ENCODE data around the gene HOXA3. TPM values are rescaled to one million over a fixed set of nuclear protein-coding genes. Genes with fewer than 3 reads are reported as not detected.

The HOXA3 gene
- total RNA-seq, 1 experiment from 2014 or later: 50.5 TPM

- no peaks in the 10 kb centered on the region for H3K79me2 ChIP-seq (ENCODE audit: low read depth)
These were observed 60.2 kb downstream of the HOXA3 start for GRCh38 chr7:27091941-27092818.

DNA sequence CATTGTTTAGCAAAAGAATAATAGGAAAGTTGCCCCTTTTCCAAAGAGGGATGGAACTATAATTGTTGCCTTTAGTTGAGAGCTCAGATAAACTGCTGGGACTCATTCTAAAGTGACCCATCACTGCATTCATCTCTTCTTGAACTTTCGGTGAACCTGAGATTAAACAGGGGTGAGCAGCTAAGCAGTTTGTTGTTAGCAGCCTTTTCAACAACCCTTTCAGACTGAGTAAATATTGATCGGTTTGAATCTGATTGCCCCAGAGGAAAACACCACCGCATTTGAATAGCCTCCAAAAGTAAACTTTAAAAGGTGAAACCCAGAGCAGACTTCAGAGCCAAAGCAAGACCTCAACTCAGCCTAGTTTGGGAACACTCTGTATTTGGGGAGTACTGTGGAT lies 61.3 kb downstream of the HOXA3 start:
- H4K20me1 ChIP-seq (ENCODE audit: insufficient read depth): no peaks in the 10 kb centered on the region
- DNase-seq: peak in 1 of 2 experiments; percentile 74
- ChIA-PET POLR2A (ENCODE audit: unreplicated experiment) (interaction anchor here (0.6 to 0.8 kb wide), 2 partner anchors 44 to 208 kb away, joined by 6 to 8 read pairs; no protein-coding TSS in a partner anchor), CTCF (no interaction called here)
- no peak overlapping the region for H3K4me3 ChIP-seq
- no peaks in the 10 kb centered on the region for H3K27me3 ChIP-seq (ENCODE audit: insufficient read depth, low read depth)
- no peaks in the 10 kb centered on the region for H3K79me2 ChIP-seq (ENCODE audit: low read depth)
- H3K9me2 ChIP-seq (ENCODE audit: insufficient read depth): no peaks in the 10 kb centered on the region
- peak overlapping the region; percentile 52 for H3K4me2 ChIP-seq
- intact Hi-C loops (cut with micrococcal nuclease; ENCODE audit: unreplicated experiment): no loop called here
- H3K4me1 ChIP-seq (replicated peaks; ENCODE audit: insufficient read depth): peaks cover 40% of the 10 kb centered on the region
- H3K27ac ChIP-seq: peak overlapping the region; percentile 51
- TF ChIP-seq, protein P1, sequence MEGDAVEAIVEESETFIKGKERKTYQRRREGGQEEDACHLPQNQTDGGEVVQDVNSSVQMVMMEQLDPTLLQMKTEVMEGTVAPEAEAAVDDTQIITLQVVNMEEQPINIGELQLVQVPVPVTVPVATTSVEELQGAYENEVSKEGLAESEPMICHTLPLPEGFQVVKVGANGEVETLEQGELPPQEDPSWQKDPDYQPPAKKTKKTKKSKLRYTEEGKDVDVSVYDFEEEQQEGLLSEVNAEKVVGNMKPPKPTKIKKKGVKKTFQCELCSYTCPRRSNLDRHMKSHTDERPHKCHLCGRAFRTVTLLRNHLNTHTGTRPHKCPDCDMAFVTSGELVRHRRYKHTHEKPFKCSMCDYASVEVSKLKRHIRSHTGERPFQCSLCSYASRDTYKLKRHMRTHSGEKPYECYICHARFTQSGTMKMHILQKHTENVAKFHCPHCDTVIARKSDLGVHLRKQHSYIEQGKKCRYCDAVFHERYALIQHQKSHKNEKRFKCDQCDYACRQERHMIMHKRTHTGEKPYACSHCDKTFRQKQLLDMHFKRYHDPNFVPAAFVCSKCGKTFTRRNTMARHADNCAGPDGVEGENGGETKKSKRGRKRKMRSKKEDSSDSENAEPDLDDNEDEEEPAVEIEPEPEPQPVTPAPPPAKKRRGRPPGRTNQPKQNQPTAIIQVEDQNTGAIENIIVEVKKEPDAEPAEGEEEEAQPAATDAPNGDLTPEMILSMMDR (conservative IDR thresholded peaks at IDR 0.05): no peak
- no peak for TF ChIP-seq EZH2 (IDR thresholded peaks at IDR 0.05; ENCODE audit: low read depth)
- peak overlapping the region; percentile 57 for H2AFZ ChIP-seq
- no TSS peak for BruUV-seq (replicated peaks)
- no peaks in the 10 kb centered on the region for H3K9me3 ChIP-seq (ENCODE audit: insufficient read depth, low read depth)
- H3K36me3 ChIP-seq (ENCODE audit: low read depth): no peaks in the 10 kb centered on the region
- peaks cover 15% of the 10 kb centered on the region; the same call in 1 of the 2 replicates for H3F3A ChIP-seq (ENCODE audit: insufficient read depth, low read depth)

More at GRCh38 chr7:27091941-27092818, 60.2 kb downstream of the HOXA3 start:
- Histone ChIP-seq H3K27ac (peak overlapping the region; percentile 51; the same call in 1 of the 2 replicates), H3K4me3 (no peak overlapping the region), H3K9me3 (ENCODE audit: insufficient read depth, low read depth) (no peaks in the 10 kb centered on the region), H3K27me3 (ENCODE audit: insufficient read depth, low read depth) (no peaks in the 10 kb centered on the region), H4K20me1 (ENCODE audit: insufficient read depth) (no peaks in the 10 kb centered on the region), H3F3A (ENCODE audit: insufficient read depth, low read depth) (peaks cover 16% of the 10 kb centered on the region; the same call in 1 of the 2 replicates), H3K4me1 (replicated peaks; ENCODE audit: insufficient read depth) (peaks cover 43% of the 10 kb centered on the region), H3K9me2 (ENCODE audit: insufficient read depth) (no peaks in the 10 kb centered on the region), H3K4me2 (peak overlapping the region; percentile 52), H2AFZ (no peak overlapping the region), H3K36me3 (ENCODE audit: low read depth) (no peaks in the 10 kb centered on the region)
- ChIA-PET POLR2A (ENCODE audit: unreplicated experiment) (no interaction called here), CTCF (no interaction called here)
- intact Hi-C loops (cut with micrococcal nuclease; ENCODE audit: unreplicated experiment): no loop called here
- no TSS peak for BruUV-seq (replicated peaks)
- no peak for DNase-seq
- TF ChIP-seq, protein P1 (conservative IDR thresholded peaks at IDR 0.05): no peak
- no peak for TF ChIP-seq EZH2 (IDR thresholded peaks at IDR 0.05; ENCODE audit: low read depth)

GRCh38 chr7:27088002-27088922 lies 64.1 kb downstream of the HOXA3 start:
- Histone ChIP-seq H3K4me3 (no peak overlapping the region), H3K9me2 (ENCODE audit: insufficient read depth) (no peaks in the 10 kb centered on the region), H3K4me1 (replicated peaks; ENCODE audit: insufficient read depth) (peaks cover 36% of the 10 kb centered on the region), H4K20me1 (ENCODE audit: insufficient read depth) (no peaks in the 10 kb centered on the region), H3K36me3 (ENCODE audit: low read depth) (no peaks in the 10 kb centered on the region), H3K79me2 (ENCODE audit: low read depth) (no peaks in the 10 kb centered on the region), H3K27me3 (ENCODE audit: insufficient read depth, low read depth) (no peaks in the 10 kb centered on the region), H3K9me3 (ENCODE audit: insufficient read depth, low read depth) (no peaks in the 10 kb centered on the region), H3F3A (ENCODE audit: insufficient read depth, low read depth) (peaks cover 15% of the 10 kb centered on the region; the same call in 1 of the 2 replicates), H3K27ac (no peak overlapping the region), H3K4me2 (no peak overlapping the region), H2AFZ (no peak overlapping the region)
- ChIA-PET CTCF (no interaction called here), POLR2A (ENCODE audit: unreplicated experiment) (no interaction called here)
- intact Hi-C loops (cut with micrococcal nuclease; ENCODE audit: unreplicated experiment): no loop called here
- no peak for TF ChIP-seq EZH2 (IDR thresholded peaks at IDR 0.05; ENCODE audit: low read depth)
- TF ChIP-seq, protein P1 (conservative IDR thresholded peaks at IDR 0.05): no peak
- no peak for DNase-seq
- BruUV-seq (replicated peaks): no TSS peak
